H9 (cell line): ENCODE measurements around the gene TMEM51. TPM values are rescaled to one million over a fixed set of nuclear protein-coding genes. Genes with fewer than 3 reads are reported as not detected.

ENCODE experiments used
- DNase-seq: peaks from one replicate; pipeline ENCODE4 v3.0.0-alpha.2; 2017
- H2AFZ ChIP-seq: one replicate; pipeline ENCODE4 v1.6.1; 2013; ENCODE audit warnings: mild to moderate bottlenecking, low read length, control low read depth, moderate library complexity
- H2AK5ac ChIP-seq: 2 replicates; pipeline ENCODE4 v1.6.1; 2013; ENCODE audit warnings: low read length, control low read depth, mixed read lengths; ENCODE audit not compliant: insufficient read length
- H2BK120ac ChIP-seq: one replicate; pipeline ENCODE4 v1.6.1; 2013; ENCODE audit warnings: low read depth, mild to moderate bottlenecking, low read length, control low read depth, inconsistent platforms; ENCODE audit not compliant: poor library complexity, severe bottlenecking
- H2BK12ac ChIP-seq: 2 replicates; pipeline ENCODE4 v1.6.1; 2013; ENCODE audit warnings: low read length, control low read depth, mixed read lengths, low read depth; ENCODE audit not compliant: insufficient read length
- H2BK15ac ChIP-seq: 2 replicates; pipeline ENCODE4 v1.6.1; 2013; ENCODE audit warnings: low read depth, low read length, control low read depth
- H2BK20ac ChIP-seq: one replicate; pipeline ENCODE4 v1.6.1; 2013; ENCODE audit warnings: low read depth, mild to moderate bottlenecking, low read length, control low read depth, inconsistent platforms; ENCODE audit not compliant: poor library complexity, severe bottlenecking
- H2BK5ac ChIP-seq: 2 replicates; pipeline ENCODE4 v1.6.1; 2013; ENCODE audit warnings: low read length, control low read depth, mixed read lengths; ENCODE audit not compliant: insufficient read length
- H3K14ac ChIP-seq: 2 replicates; pipeline ENCODE4 v1.6.1; 2013; ENCODE audit warnings: low read length, control low read depth; ENCODE audit not compliant: insufficient read depth
- H3K18ac ChIP-seq: 2 replicates; pipeline ENCODE4 v1.6.1; 2013; ENCODE audit warnings: low read depth, mild to moderate bottlenecking, mixed read lengths, low read length, control low read depth; ENCODE audit not compliant: insufficient read length
- H3K23ac ChIP-seq: 2 replicates; pipeline ENCODE4 v1.6.1; 2013; ENCODE audit warnings: low read length, control low read depth, mixed read lengths, low read depth; ENCODE audit not compliant: insufficient read length
- H3K23me2 ChIP-seq: 2 replicates; pipeline ENCODE4 v1.6.1; 2013; ENCODE audit warnings: low read depth, mild to moderate bottlenecking, mixed read lengths, low read length, control low read depth; ENCODE audit not compliant: insufficient read length, poor library complexity, severe bottlenecking
- H3K27ac ChIP-seq: 2 replicates; pipeline ENCODE4 v1.5.1; 2013; ENCODE audit warnings: low read length, control low read depth, mixed read lengths, low read depth; ENCODE audit not compliant: insufficient read length
- H3K27me3 ChIP-seq: 2 replicates; pipeline ENCODE4 v1.6.1; 2013; ENCODE audit warnings: low read length, control low read depth, inconsistent platforms; ENCODE audit not compliant: insufficient read depth
- H3K4ac ChIP-seq: 2 replicates; pipeline ENCODE4 v1.6.1; 2013; ENCODE audit warnings: low read depth, mild to moderate bottlenecking, control low read depth, inconsistent platforms, low read length, moderate library complexity
- H3K4me1 ChIP-seq: 2 replicates; pipeline ENCODE4 v1.6.1; 2013; ENCODE audit warnings: low read length, control low read depth, inconsistent platforms; ENCODE audit not compliant: insufficient read depth
- H3K4me2 ChIP-seq: 2 replicates; pipeline ENCODE4 v1.6.1; 2013; ENCODE audit warnings: low read length, control low read depth, mixed read lengths; ENCODE audit not compliant: insufficient read length, insufficient read depth
- H3K56ac ChIP-seq: 2 replicates; pipeline ENCODE4 v1.6.1; 2013; ENCODE audit warnings: low read depth, mild to moderate bottlenecking, mixed read lengths, low read length, control low read depth; ENCODE audit not compliant: insufficient read length
- H3K79me1 ChIP-seq: 2 replicates; pipeline ENCODE4 v1.6.1; 2013; ENCODE audit warnings: low read depth, mild to moderate bottlenecking, moderate library complexity, low read length, control low read depth, inconsistent platforms; ENCODE audit not compliant: insufficient read depth, poor library complexity, severe bottlenecking
- H3K79me2 ChIP-seq: 2 replicates; pipeline ENCODE4 v1.6.1; 2013; ENCODE audit warnings: low read length, control low read depth, inconsistent platforms; ENCODE audit not compliant: insufficient read depth
- H3K9ac ChIP-seq: 2 replicates; pipeline ENCODE4 v1.6.1; 2013; ENCODE audit warnings: low read length, control low read depth, mixed read lengths; ENCODE audit not compliant: insufficient read length; ENCODE audit errors: extremely low read depth
- H3K9me3 ChIP-seq: one replicate; pipeline ENCODE4 v1.6.1; 2013; ENCODE audit warnings: low read depth, low read length, inconsistent platforms; ENCODE audit not compliant: control insufficient read depth
- H3T11ph ChIP-seq: one replicate; pipeline ENCODE4 v1.6.1; 2013; ENCODE audit warnings: mild to moderate bottlenecking, low read length, control low read depth, inconsistent platforms
- H4K20me1 ChIP-seq: one replicate; pipeline ENCODE4 v1.6.1; 2013; ENCODE audit not compliant: control insufficient read depth, insufficient read length, insufficient read depth
- H4K5ac ChIP-seq: 2 replicates; pipeline ENCODE4 v1.6.1; 2013; ENCODE audit warnings: low read depth, mild to moderate bottlenecking, mixed read lengths, low read length, control low read depth; ENCODE audit not compliant: insufficient read length
- H4K8ac ChIP-seq: replicated peaks from 2 replicates; pipeline ENCODE4 v1.6.1; 2013; ENCODE audit warnings: low read length, control low read depth, mixed read lengths, low read depth; ENCODE audit not compliant: insufficient read length
- H4K91ac ChIP-seq: 2 replicates; pipeline ENCODE4 v1.6.1; 2013; ENCODE audit warnings: low read depth, mild to moderate bottlenecking, moderate library complexity, mixed read lengths, low read length, control low read depth; ENCODE audit not compliant: insufficient read length
- H3K27ac Mint-ChIP-seq, 3 experiments: 2 replicates in 2 of 3; 3 replicates in 1 of 3; pipeline ENCODE4 v1.8.0; 2020 to 2021; ENCODE audit warnings: mixed read lengths in 3 of 3, mild to moderate bottlenecking in 1 of 3, moderate library complexity in 1 of 3
- H3K27me3 Mint-ChIP-seq: 2 replicates; pipeline ENCODE4 v1.8.0; 2021; ENCODE audit warnings: low read depth, mild to moderate bottlenecking, moderate library complexity, mixed read lengths
- H3K36me3 Mint-ChIP-seq, 3 experiments: 2 replicates in 2 of 3; 3 replicates in 1 of 3; pipeline ENCODE4 v1.8.0; 2020 to 2021; ENCODE audit warnings: low read depth in 3 of 3, mixed read lengths in 3 of 3; ENCODE audit not compliant: insufficient read depth in 1 of 3
- H3K4me1 Mint-ChIP-seq, 2 experiments: 2 replicates each; pipeline ENCODE4 v1.8.0; 2020; ENCODE audit warnings: mixed read lengths in 2 of 2
- H3K4me3 Mint-ChIP-seq, 2 experiments: 2 replicates in 1 of 2; 3 replicates in 1 of 2; pipeline ENCODE4 v1.8.0; 2020 to 2021; ENCODE audit warnings: mild to moderate bottlenecking in 2 of 2, mixed read lengths in 2 of 2, moderate library complexity in 1 of 2
- H3K9me3 Mint-ChIP-seq, 2 experiments: 2 replicates in 1 of 2; 3 replicates in 1 of 2; pipeline ENCODE4 v1.8.0; 2020; ENCODE audit warnings: mild to moderate bottlenecking in 2 of 2, mixed read lengths in 2 of 2, moderate library complexity in 1 of 2
- CTCF ChIP-seq: fragments of 200-600 bp; sonication (generic); conservative IDR thresholded peaks from 3 replicates; pipeline ENCODE4 v1.8.0; 2021; ENCODE audit warnings: antibody characterized with exemption, mild to moderate bottlenecking
- WGBS: extraction: QIAGEN DNeasy Blood & Tissue Kit; methylation state at CpG from one replicate; pipeline ENCODE4 v1.1.7; 2013; ENCODE audit warnings: missing lambda C conversion rate, low lambda C conversion rate, mixed read lengths; ENCODE audit not compliant: insufficient read length; ENCODE audit errors: extremely low coverage; 5-methylcytosine and 5-hydroxymethylcytosine counted together
- total RNA-seq: library from RNA; stranded (reverse); gene quantifications from 2 replicates; pipeline ENCODE4 v1.2.1, GENCODE V29; 2021

Gene TMEM51
- total RNA-seq, 1 experiment from 2014 or later: 4.6 TPM

GRCh38 chr1:15264769-15265168 lies 111.2 kb downstream of the TMEM51 start:
- no peak overlapping the region for H3T11ph ChIP-seq
- H3K9ac ChIP-seq: no peak overlapping the region
- H2BK5ac ChIP-seq: no peak overlapping the region
- no peak overlapping the region for H3K27ac Mint-ChIP-seq
- no peak overlapping the region for H2AFZ ChIP-seq
- H3K9me3 Mint-ChIP-seq: 0 out of 5 replicates have a peak, but pooled peaks cover 0 to 3% of the 10 kb centered on the region in 2 experiments
- no peak overlapping the region for H3K4me3 Mint-ChIP-seq
- no peaks in the 10 kb centered on the region for H3K27me3 ChIP-seq
- no peak overlapping the region for H4K5ac ChIP-seq
- H4K91ac ChIP-seq: no peak overlapping the region
- no peaks in the 10 kb centered on the region for H4K20me1 ChIP-seq
- H3K4me2 ChIP-seq: no peak overlapping the region
- no peak overlapping the region for H2AK5ac ChIP-seq
- H2BK20ac ChIP-seq: no peak overlapping the region
- no peaks in the 10 kb centered on the region for H3K79me1 ChIP-seq
- peaks cover 12% of the 10 kb centered on the region for H3K27me3 Mint-ChIP-seq
- H4K8ac ChIP-seq: no peak overlapping the region
- no peaks in the 10 kb centered on the region for H3K36me3 Mint-ChIP-seq
- no peak overlapping the region for H3K27ac ChIP-seq
- no peak overlapping the region for H3K4ac ChIP-seq
- H3K79me2 ChIP-seq: no peaks in the 10 kb centered on the region
- no peak overlapping the region for H3K14ac ChIP-seq
- no peak overlapping the region for H3K56ac ChIP-seq
- no peaks in the 10 kb centered on the region for H3K9me3 ChIP-seq
- no peak overlapping the region for H2BK12ac ChIP-seq
- no peaks in the 10 kb centered on the region for H3K4me1 ChIP-seq
- DNase-seq: no peak
- H2BK15ac ChIP-seq: no peak overlapping the region
- no peak for TF ChIP-seq CTCF
- no CpG with 5 or more reads among the region's 2 CpGs for WGBS
- H3K4me1 Mint-ChIP-seq: peaks cover 10 to 14% of the 10 kb centered on the region in 2 experiments
- H3K18ac ChIP-seq: no peak overlapping the region
- H2BK120ac ChIP-seq: no peak overlapping the region
- H3K23ac ChIP-seq: no peak overlapping the region
- H3K23me2 ChIP-seq: no peaks in the 10 kb centered on the region

Other genes with a start within 250 kb of the TMEM51 start
- 1.2 and 1.9 TPM in 2 replicates for gene FHAD1, start 93.5 kb downstream of the TMEM51 start, total RNA-seq